H9 (cell line): Measurements from ENCODE around the gene DOCK2. TPM values are rescaled to one million over a fixed set of nuclear protein-coding genes. Genes with fewer than 3 reads are reported as not detected.
"Not testable (repeated sequence)": the region's sequence is repeated elsewhere in the genome, so short reads cannot be mapped to it uniquely, and the experiment has no call there.

Experiments
- DNase-seq: peaks from one replicate; pipeline ENCODE4 v3.0.0-alpha.2; 2017
- H2AFZ ChIP-seq: one replicate; pipeline ENCODE4 v1.6.1; 2013; ENCODE audit warnings: mild to moderate bottlenecking, low read length, control low read depth, moderate library complexity
- H2AK5ac ChIP-seq: 2 replicates; pipeline ENCODE4 v1.6.1; 2013; ENCODE audit warnings: low read length, control low read depth, mixed read lengths; ENCODE audit not compliant: insufficient read length
- H2BK120ac ChIP-seq: one replicate; pipeline ENCODE4 v1.6.1; 2013; ENCODE audit warnings: low read depth, mild to moderate bottlenecking, low read length, control low read depth, inconsistent platforms; ENCODE audit not compliant: poor library complexity, severe bottlenecking
- H2BK12ac ChIP-seq: 2 replicates; pipeline ENCODE4 v1.6.1; 2013; ENCODE audit warnings: low read length, control low read depth, mixed read lengths, low read depth; ENCODE audit not compliant: insufficient read length
- H2BK15ac ChIP-seq: 2 replicates; pipeline ENCODE4 v1.6.1; 2013; ENCODE audit warnings: low read depth, low read length, control low read depth
- H2BK20ac ChIP-seq: one replicate; pipeline ENCODE4 v1.6.1; 2013; ENCODE audit warnings: low read depth, mild to moderate bottlenecking, low read length, control low read depth, inconsistent platforms; ENCODE audit not compliant: poor library complexity, severe bottlenecking
- H2BK5ac ChIP-seq: 2 replicates; pipeline ENCODE4 v1.6.1; 2013; ENCODE audit warnings: low read length, control low read depth, mixed read lengths; ENCODE audit not compliant: insufficient read length
- H3K14ac ChIP-seq: 2 replicates; pipeline ENCODE4 v1.6.1; 2013; ENCODE audit warnings: low read length, control low read depth; ENCODE audit not compliant: insufficient read depth
- H3K18ac ChIP-seq: 2 replicates; pipeline ENCODE4 v1.6.1; 2013; ENCODE audit warnings: low read depth, mild to moderate bottlenecking, mixed read lengths, low read length, control low read depth; ENCODE audit not compliant: insufficient read length
- H3K23ac ChIP-seq: 2 replicates; pipeline ENCODE4 v1.6.1; 2013; ENCODE audit warnings: low read length, control low read depth, mixed read lengths, low read depth; ENCODE audit not compliant: insufficient read length
- H3K23me2 ChIP-seq: 2 replicates; pipeline ENCODE4 v1.6.1; 2013; ENCODE audit warnings: low read depth, mild to moderate bottlenecking, mixed read lengths, low read length, control low read depth; ENCODE audit not compliant: insufficient read length, poor library complexity, severe bottlenecking
- H3K27ac ChIP-seq: 2 replicates; pipeline ENCODE4 v1.5.1; 2013; ENCODE audit warnings: low read length, control low read depth, mixed read lengths, low read depth; ENCODE audit not compliant: insufficient read length
- H3K27me3 ChIP-seq: 2 replicates; pipeline ENCODE4 v1.6.1; 2013; ENCODE audit warnings: low read length, control low read depth, inconsistent platforms; ENCODE audit not compliant: insufficient read depth
- H3K4ac ChIP-seq: 2 replicates; pipeline ENCODE4 v1.6.1; 2013; ENCODE audit warnings: low read depth, mild to moderate bottlenecking, control low read depth, inconsistent platforms, low read length, moderate library complexity
- H3K4me1 ChIP-seq: 2 replicates; pipeline ENCODE4 v1.6.1; 2013; ENCODE audit warnings: low read length, control low read depth, inconsistent platforms; ENCODE audit not compliant: insufficient read depth
- H3K4me2 ChIP-seq: 2 replicates; pipeline ENCODE4 v1.6.1; 2013; ENCODE audit warnings: low read length, control low read depth, mixed read lengths; ENCODE audit not compliant: insufficient read length, insufficient read depth
- H3K56ac ChIP-seq: 2 replicates; pipeline ENCODE4 v1.6.1; 2013; ENCODE audit warnings: low read depth, mild to moderate bottlenecking, mixed read lengths, low read length, control low read depth; ENCODE audit not compliant: insufficient read length
- H3K79me1 ChIP-seq: 2 replicates; pipeline ENCODE4 v1.6.1; 2013; ENCODE audit warnings: low read depth, mild to moderate bottlenecking, moderate library complexity, low read length, control low read depth, inconsistent platforms; ENCODE audit not compliant: insufficient read depth, poor library complexity, severe bottlenecking
- H3K79me2 ChIP-seq: 2 replicates; pipeline ENCODE4 v1.6.1; 2013; ENCODE audit warnings: low read length, control low read depth, inconsistent platforms; ENCODE audit not compliant: insufficient read depth
- H3K9ac ChIP-seq: 2 replicates; pipeline ENCODE4 v1.6.1; 2013; ENCODE audit warnings: low read length, control low read depth, mixed read lengths; ENCODE audit not compliant: insufficient read length; ENCODE audit errors: extremely low read depth
- H3K9me3 ChIP-seq: one replicate; pipeline ENCODE4 v1.6.1; 2013; ENCODE audit warnings: low read depth, low read length, inconsistent platforms; ENCODE audit not compliant: control insufficient read depth
- H3T11ph ChIP-seq: one replicate; pipeline ENCODE4 v1.6.1; 2013; ENCODE audit warnings: mild to moderate bottlenecking, low read length, control low read depth, inconsistent platforms
- H4K20me1 ChIP-seq: one replicate; pipeline ENCODE4 v1.6.1; 2013; ENCODE audit not compliant: control insufficient read depth, insufficient read length, insufficient read depth
- H4K5ac ChIP-seq: 2 replicates; pipeline ENCODE4 v1.6.1; 2013; ENCODE audit warnings: low read depth, mild to moderate bottlenecking, mixed read lengths, low read length, control low read depth; ENCODE audit not compliant: insufficient read length
- H4K8ac ChIP-seq: replicated peaks from 2 replicates; pipeline ENCODE4 v1.6.1; 2013; ENCODE audit warnings: low read length, control low read depth, mixed read lengths, low read depth; ENCODE audit not compliant: insufficient read length
- H4K91ac ChIP-seq: 2 replicates; pipeline ENCODE4 v1.6.1; 2013; ENCODE audit warnings: low read depth, mild to moderate bottlenecking, moderate library complexity, mixed read lengths, low read length, control low read depth; ENCODE audit not compliant: insufficient read length
- H3K27ac Mint-ChIP-seq, 3 experiments: 2 replicates in 2 of 3; 3 replicates in 1 of 3; pipeline ENCODE4 v1.8.0; 2020 to 2021; ENCODE audit warnings: mixed read lengths in 3 of 3, mild to moderate bottlenecking in 1 of 3, moderate library complexity in 1 of 3
- H3K27me3 Mint-ChIP-seq: 2 replicates; pipeline ENCODE4 v1.8.0; 2021; ENCODE audit warnings: low read depth, mild to moderate bottlenecking, moderate library complexity, mixed read lengths
- H3K36me3 Mint-ChIP-seq, 3 experiments: 2 replicates in 2 of 3; 3 replicates in 1 of 3; pipeline ENCODE4 v1.8.0; 2020 to 2021; ENCODE audit warnings: low read depth in 3 of 3, mixed read lengths in 3 of 3; ENCODE audit not compliant: insufficient read depth in 1 of 3
- H3K4me1 Mint-ChIP-seq, 2 experiments: 2 replicates each; pipeline ENCODE4 v1.8.0; 2020; ENCODE audit warnings: mixed read lengths in 2 of 2
- H3K4me3 Mint-ChIP-seq, 2 experiments: 2 replicates in 1 of 2; 3 replicates in 1 of 2; pipeline ENCODE4 v1.8.0; 2020 to 2021; ENCODE audit warnings: mild to moderate bottlenecking in 2 of 2, mixed read lengths in 2 of 2, moderate library complexity in 1 of 2
- H3K9me3 Mint-ChIP-seq, 2 experiments: 2 replicates in 1 of 2; 3 replicates in 1 of 2; pipeline ENCODE4 v1.8.0; 2020; ENCODE audit warnings: mild to moderate bottlenecking in 2 of 2, mixed read lengths in 2 of 2, moderate library complexity in 1 of 2
- CTCF ChIP-seq: fragments of 200-600 bp; sonication (generic); conservative IDR thresholded peaks from 3 replicates; pipeline ENCODE4 v1.8.0; 2021; ENCODE audit warnings: antibody characterized with exemption, mild to moderate bottlenecking
- WGBS: extraction: QIAGEN DNeasy Blood & Tissue Kit; methylation state at CpG from one replicate; pipeline ENCODE4 v1.1.7; 2013; ENCODE audit warnings: missing lambda C conversion rate, low lambda C conversion rate, mixed read lengths; ENCODE audit not compliant: insufficient read length; ENCODE audit errors: extremely low coverage; 5-methylcytosine and 5-hydroxymethylcytosine counted together
- total RNA-seq: library from RNA; stranded (reverse); gene quantifications from 2 replicates; pipeline ENCODE4 v1.2.1, GENCODE V29; 2021

The DOCK2 gene
- total RNA-seq, 1 experiment from 2014 or later, result 7.8 TPM

- Histone ChIP-seq H4K91ac (no peak overlapping the region), H2BK15ac (no peak overlapping the region), H2BK20ac (no peak overlapping the region), H3K18ac (no peak overlapping the region), H3K27me3 (no peaks in the 10 kb centered on the region), H2BK5ac (no peak overlapping the region), H3K23ac (no peak overlapping the region), H2AFZ (no peak overlapping the region), H2BK12ac (no peak overlapping the region), H4K8ac (no peak overlapping the region), H2BK120ac (no peak overlapping the region), H3K23me2 (no peaks in the 10 kb centered on the region), H3K9ac (no peak overlapping the region), H3K79me1 (no peaks in the 10 kb centered on the region), H3K79me2 (no peaks in the 10 kb centered on the region), H3K4me2 (no peak overlapping the region), H3K56ac (no peak overlapping the region), H3K4ac (no peak overlapping the region), H2AK5ac (no peak overlapping the region), H3K4me1 (no peaks in the 10 kb centered on the region), H3K27ac (no peak overlapping the region), H3K9me3 (no peaks in the 10 kb centered on the region), H4K20me1 (no peaks in the 10 kb centered on the region), H4K5ac (no peak overlapping the region), H3K14ac (no peak overlapping the region), H3T11ph (no peak overlapping the region)
- Mint-ChIP-seq H3K9me3 (no peaks in the 10 kb centered on the region), H3K27me3 (no peaks in the 10 kb centered on the region), H3K4me1 (peaks cover 0 to 4% of the 10 kb centered on the region in 2 experiments; a peak in 3 of 4 replicates), H3K4me3 (no peak overlapping the region), H3K27ac (no peak overlapping the region), H3K36me3 (no peaks in the 10 kb centered on the region)
- no peak for TF ChIP-seq CTCF
- DNase-seq, result no peak
Measured at GRCh38 chr5:169832845-169833244, 195.8 kb downstream of the DOCK2 start.

- not testable (repeated sequence) for H2BK5ac ChIP-seq, H3K4me1 ChIP-seq, H3K27me3 Mint-ChIP-seq, H3K4ac ChIP-seq, H3K4me2 ChIP-seq, H3K36me3 Mint-ChIP-seq, H2AFZ ChIP-seq, DNase-seq, H3K27ac Mint-ChIP-seq, H3T11ph ChIP-seq, H3K27me3 ChIP-seq, H2AK5ac ChIP-seq, H2BK120ac ChIP-seq, H4K8ac ChIP-seq, H3K79me1 ChIP-seq, H2BK15ac ChIP-seq, H4K5ac ChIP-seq, H4K20me1 ChIP-seq, H3K14ac ChIP-seq, H3K23me2 ChIP-seq, H3K56ac ChIP-seq, H2BK20ac ChIP-seq, H3K18ac ChIP-seq, H3K27ac ChIP-seq, H3K4me1 Mint-ChIP-seq, H3K23ac ChIP-seq, H4K91ac ChIP-seq, H3K9me3 ChIP-seq, H2BK12ac ChIP-seq, H3K9me3 Mint-ChIP-seq, H3K9ac ChIP-seq, H3K4me3 Mint-ChIP-seq, H3K79me2 ChIP-seq
- no CpG with 5 or more reads among the region's 2 CpGs for WGBS
Measured at GRCh38 chr5:169833681-169834292, 196.7 kb downstream of the DOCK2 start.
